ENCODE results near the gene SURF6. TPM values are rescaled to one million over a fixed set of nuclear protein-coding genes. Genes with fewer than 3 reads are reported as not detected.
"Not testable (repeated sequence)": the region's sequence is repeated elsewhere in the genome, so short reads cannot be mapped to it uniquely, and the experiment has no call there.

The SURF6 gene
- polyA plus RNA-seq, 1 experiment, result 6.2 TPM

GRCh38 chr9:133377721-133378216, 41.8 kb upstream of the SURF6 start:
- peaks cover 6% of the 10 kb centered on the region for H3K9me3 ChIP-seq (ENCODE audit: control insufficient read depth, insufficient read depth, low read length)
- no peaks in the 10 kb centered on the region for H3K27me3 ChIP-seq (ENCODE audit: control insufficient read depth, insufficient read depth, low read length)
- ChIA-PET CTCF (interaction anchor here (0.9 to 1.7 kb wide), 3 partner anchors 17 to 60 kb away, joined by 3 to 4 read pairs (median 4); no protein-coding TSS in a partner anchor), POLR2A (interaction anchor here (1.0 to 1.1 kb wide), 2 partner anchors 30 to 82 kb away, joined by 3 to 4 read pairs; partner anchors contain the start of genes CACFD1, MED22 and RPL7A)
- H3K27ac ChIP-seq (ENCODE audit: low read depth, low read length), result no peak overlapping the region
- H3K4me3 ChIP-seq (ENCODE audit: low read depth, low read length), result no peak overlapping the region
- no peak for DNase-seq (ENCODE audit: low read depth, low spot score)
- TF ChIP-seq, protein P1, sequence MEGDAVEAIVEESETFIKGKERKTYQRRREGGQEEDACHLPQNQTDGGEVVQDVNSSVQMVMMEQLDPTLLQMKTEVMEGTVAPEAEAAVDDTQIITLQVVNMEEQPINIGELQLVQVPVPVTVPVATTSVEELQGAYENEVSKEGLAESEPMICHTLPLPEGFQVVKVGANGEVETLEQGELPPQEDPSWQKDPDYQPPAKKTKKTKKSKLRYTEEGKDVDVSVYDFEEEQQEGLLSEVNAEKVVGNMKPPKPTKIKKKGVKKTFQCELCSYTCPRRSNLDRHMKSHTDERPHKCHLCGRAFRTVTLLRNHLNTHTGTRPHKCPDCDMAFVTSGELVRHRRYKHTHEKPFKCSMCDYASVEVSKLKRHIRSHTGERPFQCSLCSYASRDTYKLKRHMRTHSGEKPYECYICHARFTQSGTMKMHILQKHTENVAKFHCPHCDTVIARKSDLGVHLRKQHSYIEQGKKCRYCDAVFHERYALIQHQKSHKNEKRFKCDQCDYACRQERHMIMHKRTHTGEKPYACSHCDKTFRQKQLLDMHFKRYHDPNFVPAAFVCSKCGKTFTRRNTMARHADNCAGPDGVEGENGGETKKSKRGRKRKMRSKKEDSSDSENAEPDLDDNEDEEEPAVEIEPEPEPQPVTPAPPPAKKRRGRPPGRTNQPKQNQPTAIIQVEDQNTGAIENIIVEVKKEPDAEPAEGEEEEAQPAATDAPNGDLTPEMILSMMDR (IDR thresholded peaks at IDR 0.05; ENCODE audit: low read depth, low read length), result no peak

DNA sequence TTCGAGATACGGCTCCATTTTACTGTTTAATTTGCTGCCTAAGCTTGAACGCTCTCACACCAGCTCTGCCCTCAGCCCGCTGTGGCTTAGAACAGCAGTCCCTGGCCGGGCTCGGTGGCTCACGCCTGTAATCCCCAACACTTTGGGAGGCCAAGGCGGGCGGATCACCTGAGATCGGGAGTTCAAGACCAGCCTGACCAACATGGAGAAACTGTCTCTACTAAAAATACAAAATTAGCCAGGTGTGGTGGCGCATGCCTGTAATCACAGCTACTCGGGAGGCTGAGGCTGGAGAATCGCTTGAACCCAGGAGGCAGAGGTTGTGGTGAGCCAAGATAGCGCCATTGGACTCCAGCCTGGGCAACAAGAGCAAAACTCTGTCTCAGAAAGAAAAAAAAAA, 41.3 kb upstream of the SURF6 start:
- not testable (repeated sequence) for H3K27me3 ChIP-seq (ENCODE audit: control insufficient read depth, insufficient read depth, low read length); DNase-seq (ENCODE audit: low read depth, low spot score); H3K9me3 ChIP-seq (ENCODE audit: control insufficient read depth, insufficient read depth, low read length); H3K27ac ChIP-seq (ENCODE audit: low read depth, low read length); H3K4me3 ChIP-seq (ENCODE audit: low read depth, low read length)
- CTCF ChIA-PET, result interaction anchor here (0.9 to 1.7 kb wide), 3 partner anchors 18 to 61 kb away, joined by 3 to 4 read pairs (median 4); no protein-coding TSS in a partner anchor
- POLR2A ChIA-PET, result interaction anchor here (0.8 to 1.1 kb wide), 3 partner anchors 29 to 347 kb away, joined by 3 to 6 read pairs (median 4); partner anchors contain the start of genes CACFD1, GTF3C5, MED22 and RPL7A

GRCh38 chr9:133375724-133376654, 40.0 kb upstream of the SURF6 start, which contains the start of the genes STKLD1 and SURF4:
Gene STKLD1, plus strand, starts transcription at chr9:133376366. Its CDS starts 108 bp downstream, at chr9:133376474.
Gene SURF4, minus strand, starts transcription at chr9:133376060. Its CDS starts 91 bp downstream, at chr9:133375969.
- peak within 1 kb of the TSS; percentile 73 for H3K4me3 ChIP-seq (ENCODE audit: low read depth, low read length)
- peak; percentile 79 for DNase-seq (ENCODE audit: low read depth, low spot score)
- H3K9me3 ChIP-seq (ENCODE audit: control insufficient read depth, insufficient read depth, low read length), result peaks cover 6% of the 10 kb centered on the region
- no peaks in the 10 kb centered on the region for H3K27me3 ChIP-seq (ENCODE audit: control insufficient read depth, insufficient read depth, low read length)
- peak within 1 kb of the TSS; percentile 80 for H3K27ac ChIP-seq (ENCODE audit: low read depth, low read length)
- CTCF ChIA-PET, result interaction anchor here (0.5 to 1.7 kb wide), 3 partner anchors 19 to 475 kb away, joined by 3 to 4 read pairs (median 4); no protein-coding TSS in a partner anchor
- POLR2A ChIA-PET, result interaction anchor here (0.6 to 1.8 kb wide), 4 partner anchors 26 to 42 kb away, joined by 3 to 9 read pairs (median 6); partner anchors contain the start of genes MED22 and RPL7A
- TF ChIP-seq, protein P1 (IDR thresholded peaks at IDR 0.05; ENCODE audit: low read depth, low read length), result no peak

DNA sequence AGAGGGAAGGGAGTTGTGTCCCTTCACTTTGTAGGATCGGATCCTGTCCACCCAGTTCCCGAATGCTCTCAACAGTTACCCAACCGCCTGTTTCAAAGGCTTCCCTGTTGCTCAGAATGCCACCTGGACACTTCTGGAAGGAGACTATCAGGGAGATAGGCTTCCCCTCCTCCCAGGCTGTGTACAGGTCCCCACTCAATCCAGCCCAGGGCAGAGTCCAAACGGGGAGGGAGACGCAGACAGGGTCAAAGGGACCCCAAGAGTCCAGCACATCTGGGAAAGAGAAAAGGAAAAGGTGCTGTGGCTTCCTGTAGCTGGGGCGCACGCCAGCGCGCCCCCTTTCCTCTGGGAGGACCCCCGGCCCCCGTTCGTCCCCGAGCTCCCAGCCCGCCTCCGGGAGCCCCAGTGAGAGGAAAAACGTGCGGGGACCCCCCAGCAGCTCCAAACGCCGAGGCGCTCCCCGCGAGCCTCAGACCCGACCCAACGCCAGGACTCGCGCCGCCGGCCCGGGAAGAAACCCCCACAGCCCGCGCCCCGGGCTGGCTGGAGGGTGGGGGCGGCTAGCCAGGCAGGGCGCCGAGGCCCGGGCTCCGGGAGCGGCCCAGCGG, 39.2 kb upstream of the SURF6 start:
- peak overlapping the region; percentile 80 for H3K27ac ChIP-seq (ENCODE audit: low read depth, low read length)
- H3K9me3 ChIP-seq (ENCODE audit: control insufficient read depth, insufficient read depth, low read length), result peaks cover 6% of the 10 kb centered on the region
- H3K4me3 ChIP-seq (ENCODE audit: low read depth, low read length), result peak overlapping the region; percentile 73
- no peak for DNase-seq (ENCODE audit: low read depth, low spot score)
- H3K27me3 ChIP-seq (ENCODE audit: control insufficient read depth, insufficient read depth, low read length), result no peaks in the 10 kb centered on the region
- ChIA-PET POLR2A (interaction anchor here (0.6 to 1.9 kb wide), 5 partner anchors 11 to 986 kb away, joined by 3 to 9 read pairs (median 7); partner anchors contain the start of genes MED22, RPL7A, SURF1 and SURF2), CTCF (no interaction called here)
- TF ChIP-seq, protein P1 (IDR thresholded peaks at IDR 0.05; ENCODE audit: low read depth, low read length), result no peak

- peak overlapping the region; percentile 80 for H3K27ac ChIP-seq (ENCODE audit: low read depth, low read length)
- CTCF ChIA-PET, result no interaction called here
Measured at GRCh38 chr9:133374612-133375115, 38.7 kb upstream of the SURF6 start.

More at GRCh38 chr9:133374612-133375115, 38.7 kb upstream of the SURF6 start:
- POLR2A ChIA-PET, result interaction anchor here (0.6 to 1.9 kb wide), 5 partner anchors 11 to 986 kb away, joined by 3 to 9 read pairs (median 7); partner anchors contain the start of genes MED22, RPL7A, SURF1 and SURF2
- no peaks in the 10 kb centered on the region for H3K27me3 ChIP-seq (ENCODE audit: control insufficient read depth, insufficient read depth, low read length)
- H3K4me3 ChIP-seq (ENCODE audit: low read depth, low read length), result peak overlapping the region; percentile 73
- H3K9me3 ChIP-seq (ENCODE audit: control insufficient read depth, insufficient read depth, low read length), result peaks cover 6% of the 10 kb centered on the region
- DNase-seq (ENCODE audit: low read depth, low spot score), result no peak
- TF ChIP-seq, protein P1 (IDR thresholded peaks at IDR 0.05; ENCODE audit: low read depth, low read length), result no peak

Data from AG04450 (cell line).